ENCODE results near the gene SLAMF8.

Gene SLAMF8

DNA sequence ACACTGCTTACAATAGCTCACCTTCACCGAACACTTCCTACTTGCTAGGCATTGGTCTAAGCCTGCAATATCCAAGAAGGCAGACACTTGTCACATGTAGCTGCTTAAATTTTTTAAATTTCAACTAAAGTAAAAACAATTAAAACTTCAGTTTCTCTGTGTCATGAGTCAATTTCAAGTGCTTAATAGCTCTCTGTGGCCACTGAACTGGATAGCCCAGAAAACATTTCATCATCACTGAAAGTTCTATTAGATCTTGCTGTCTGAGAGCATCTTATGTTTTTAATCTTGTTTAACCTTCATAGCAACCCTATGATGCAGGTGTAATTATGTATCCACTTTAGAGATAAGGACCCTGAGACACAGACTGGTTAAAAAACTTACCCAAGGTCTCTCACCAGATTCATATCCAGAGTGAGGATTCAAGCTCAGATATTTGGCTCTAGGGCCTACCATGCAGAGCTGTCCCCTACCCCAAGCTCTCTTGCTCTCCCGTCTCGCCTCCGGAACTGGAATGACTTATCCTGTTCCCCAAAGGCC is 27.2 kb upstream of the SLAMF8 start:
- no peak overlapping the region for H3K4me3 ChIP-seq (replicated peaks in 1 of 2; ENCODE audit: low read depth in 2 of 2, low read length in 2 of 2)
- no peak for DNase-seq (ENCODE audit: low read depth in 2 of 2)
- TF ChIP-seq, protein P1, sequence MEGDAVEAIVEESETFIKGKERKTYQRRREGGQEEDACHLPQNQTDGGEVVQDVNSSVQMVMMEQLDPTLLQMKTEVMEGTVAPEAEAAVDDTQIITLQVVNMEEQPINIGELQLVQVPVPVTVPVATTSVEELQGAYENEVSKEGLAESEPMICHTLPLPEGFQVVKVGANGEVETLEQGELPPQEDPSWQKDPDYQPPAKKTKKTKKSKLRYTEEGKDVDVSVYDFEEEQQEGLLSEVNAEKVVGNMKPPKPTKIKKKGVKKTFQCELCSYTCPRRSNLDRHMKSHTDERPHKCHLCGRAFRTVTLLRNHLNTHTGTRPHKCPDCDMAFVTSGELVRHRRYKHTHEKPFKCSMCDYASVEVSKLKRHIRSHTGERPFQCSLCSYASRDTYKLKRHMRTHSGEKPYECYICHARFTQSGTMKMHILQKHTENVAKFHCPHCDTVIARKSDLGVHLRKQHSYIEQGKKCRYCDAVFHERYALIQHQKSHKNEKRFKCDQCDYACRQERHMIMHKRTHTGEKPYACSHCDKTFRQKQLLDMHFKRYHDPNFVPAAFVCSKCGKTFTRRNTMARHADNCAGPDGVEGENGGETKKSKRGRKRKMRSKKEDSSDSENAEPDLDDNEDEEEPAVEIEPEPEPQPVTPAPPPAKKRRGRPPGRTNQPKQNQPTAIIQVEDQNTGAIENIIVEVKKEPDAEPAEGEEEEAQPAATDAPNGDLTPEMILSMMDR (IDR thresholded peaks at IDR 0.05; ENCODE audit: low read depth, low read length) = no peak

DNA sequence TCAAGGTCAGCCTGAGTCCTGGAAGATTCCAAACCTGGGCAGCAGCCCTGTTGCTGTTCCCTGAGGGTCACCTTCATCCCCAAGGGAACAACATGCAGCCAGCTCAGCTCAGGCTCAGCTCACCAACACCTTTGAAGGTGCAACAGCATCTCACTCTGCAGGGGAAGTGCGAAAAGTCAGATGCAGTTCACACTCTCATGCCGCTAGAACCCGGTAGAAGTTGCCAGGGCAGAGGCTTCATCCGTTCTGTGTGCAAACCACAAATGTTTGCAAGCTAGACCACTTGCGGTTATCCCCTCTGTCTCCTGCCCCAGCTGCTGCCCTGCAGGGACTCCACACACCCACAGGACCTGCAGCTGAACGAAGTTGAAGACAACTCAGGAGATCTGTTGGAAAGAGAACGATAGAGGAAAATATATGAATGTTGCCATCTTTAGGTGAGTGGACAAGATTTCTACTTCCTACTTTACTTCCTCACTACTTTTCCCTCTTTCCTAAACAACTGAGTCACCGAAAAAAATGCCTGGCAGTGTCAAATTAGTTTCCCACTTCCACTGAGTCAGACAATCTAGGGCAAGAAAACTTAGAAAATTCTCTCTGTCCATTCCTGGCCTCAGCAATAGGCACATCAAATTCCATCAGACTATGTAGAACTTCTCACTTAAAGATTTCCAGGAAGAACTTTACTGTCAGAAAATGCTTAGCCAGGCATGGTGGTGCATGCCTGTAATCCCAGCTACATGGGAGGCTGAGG is 26.3 kb upstream of the SLAMF8 start:
- no peak for DNase-seq (ENCODE audit: low read depth in 2 of 2)

DNA sequence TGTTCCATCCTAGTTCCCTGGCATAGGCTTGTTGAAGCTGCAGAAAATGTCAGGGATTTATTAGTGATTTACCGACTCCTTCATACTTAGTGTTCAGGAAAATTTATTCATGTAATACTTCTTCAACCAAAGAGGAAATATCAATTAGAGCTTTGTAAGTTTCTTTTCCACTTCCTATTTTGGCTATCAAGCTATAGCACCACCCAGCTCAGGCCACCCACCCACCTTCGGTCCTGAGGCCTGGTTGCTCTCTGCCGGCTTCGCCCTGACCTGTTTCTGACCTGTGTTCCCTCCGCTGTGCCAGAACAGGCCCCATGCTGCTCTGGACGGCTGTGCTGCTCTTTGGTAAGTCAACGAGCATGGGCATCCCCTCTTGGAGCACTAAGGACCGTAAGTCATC is 24.6 kb upstream of the SLAMF8 start, which contains the start of gene FCRL6:
FCRL6 (plus strand) TSS at position 250 of the 400 bp plus-strand sequence; CDS start at position 315, 65 bp downstream.
- TF ChIP-seq, protein P1 (IDR thresholded peaks at IDR 0.05; ENCODE audit: low read depth, low read length) = no peak
- H3K4me3 ChIP-seq (replicated peaks in 1 of 2; ENCODE audit: low read depth in 2 of 2, low read length in 2 of 2) = no peak within 1 kb of the TSS
- no peak for DNase-seq (ENCODE audit: low read depth in 2 of 2)

More for the DNA sequence above, 26.3 kb upstream of the SLAMF8 start:
- TF ChIP-seq, protein P1 (IDR thresholded peaks at IDR 0.05; ENCODE audit: low read depth, low read length) = no peak
- no peak overlapping the region for H3K4me3 ChIP-seq (replicated peaks in 1 of 2; ENCODE audit: low read depth in 2 of 2, low read length in 2 of 2)

DNA sequence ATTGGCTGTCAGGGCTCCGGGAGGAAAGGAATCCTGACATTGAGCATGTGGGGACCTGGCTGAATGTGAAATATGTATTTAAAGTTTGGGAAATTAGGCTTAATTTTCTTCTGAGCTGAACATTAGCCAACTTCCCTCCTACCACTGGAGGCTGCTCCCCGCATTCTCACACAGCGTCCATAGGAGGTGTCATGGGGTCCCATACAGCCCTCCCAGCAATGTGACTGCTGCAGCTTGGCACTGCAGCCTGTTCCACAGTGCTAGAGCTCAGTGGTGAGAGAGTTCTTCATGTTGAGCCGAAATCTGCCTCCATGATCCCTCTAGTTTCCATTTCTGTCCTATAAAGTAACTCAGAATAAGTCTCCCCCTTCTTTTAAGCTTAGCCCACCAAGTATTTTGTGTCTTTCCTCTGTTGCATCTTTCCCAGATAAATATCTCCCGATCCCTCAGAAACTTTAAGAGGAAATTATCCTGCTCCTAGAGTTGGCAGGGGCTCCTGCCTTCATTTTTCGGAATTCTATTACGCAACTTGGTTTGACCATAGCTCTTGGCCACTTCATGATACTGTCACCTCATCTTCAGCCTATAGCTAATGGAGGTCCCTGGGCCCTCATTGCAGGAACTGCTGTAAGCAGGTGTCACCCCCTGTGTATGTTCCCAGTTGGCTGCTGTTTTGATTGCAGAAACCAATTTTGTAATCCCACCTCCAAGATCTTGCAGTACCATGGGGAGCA is 22.6 kb upstream of the SLAMF8 start:
- TF ChIP-seq, protein P1 (IDR thresholded peaks at IDR 0.05; ENCODE audit: low read depth, low read length) = no peak
- H3K4me3 ChIP-seq (replicated peaks in 1 of 2; ENCODE audit: low read depth in 2 of 2, low read length in 2 of 2) = no peak overlapping the region
- DNase-seq (ENCODE audit: low read depth in 2 of 2) = no peak

DNA sequence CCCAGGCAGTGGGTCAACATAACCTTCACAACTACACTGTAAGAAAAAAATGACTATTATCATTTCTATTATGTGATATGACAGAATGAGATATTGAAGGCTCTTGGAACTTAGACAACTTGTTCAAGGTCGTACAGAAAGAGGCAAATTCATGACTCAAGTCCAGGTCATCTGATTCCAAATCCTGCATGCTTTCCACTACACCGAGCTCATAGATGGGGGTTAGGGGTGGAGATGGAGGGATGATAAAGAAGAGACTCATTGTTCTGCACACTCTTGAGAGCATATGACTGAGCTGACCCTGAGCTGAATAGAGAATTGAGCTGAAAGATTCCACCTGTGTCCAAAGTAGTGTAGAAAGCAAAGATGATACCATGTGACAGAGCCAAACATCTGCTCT is 21.7 kb upstream of the SLAMF8 start:
- no peak for DNase-seq (ENCODE audit: low read depth in 2 of 2)
- TF ChIP-seq, protein P1 (IDR thresholded peaks at IDR 0.05; ENCODE audit: low read depth, low read length) = no peak

DNA sequence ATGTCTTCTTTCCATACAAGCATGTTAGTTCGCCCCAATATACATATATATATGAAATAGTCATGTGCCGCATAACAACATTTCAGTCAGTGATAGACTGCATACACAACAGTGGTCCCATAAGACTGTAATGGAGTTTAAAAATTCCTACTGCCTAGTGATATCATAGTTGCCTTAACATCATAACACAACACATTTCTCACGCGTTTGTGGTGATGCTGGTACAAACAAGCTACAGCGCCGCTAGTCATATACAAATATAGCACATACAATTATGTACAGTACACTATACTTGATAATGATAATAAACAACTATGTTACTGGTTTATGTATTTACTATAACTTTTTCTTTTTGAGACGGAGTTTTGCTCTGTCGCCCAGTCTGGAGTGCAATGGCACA is 10.7 kb upstream of the SLAMF8 start:
- no peak for DNase-seq (ENCODE audit: low read depth in 2 of 2)
- TF ChIP-seq, protein P1 (IDR thresholded peaks at IDR 0.05; ENCODE audit: low read depth, low read length) = no peak

More for the DNA sequence above, 21.7 kb upstream of the SLAMF8 start:
- H3K4me3 ChIP-seq (replicated peaks in 1 of 2; ENCODE audit: low read depth in 2 of 2, low read length in 2 of 2) = no peak overlapping the region

More for the DNA sequence above, 10.7 kb upstream of the SLAMF8 start:
- no peak overlapping the region for H3K4me3 ChIP-seq (replicated peaks in 1 of 2; ENCODE audit: low read depth in 2 of 2, low read length in 2 of 2)

Data from cardiac fibroblast (primary cell).